GM18861 (cell line): ENCODE data around the gene PXK.

Experiments
- ATAC-seq: cut with Tn5 transposase; IDR thresholded peaks from one replicate; pipeline ENCODE4 v1.9.1; 2021; ENCODE audit not compliant: unreplicated experiment

The PXK gene

DNA sequence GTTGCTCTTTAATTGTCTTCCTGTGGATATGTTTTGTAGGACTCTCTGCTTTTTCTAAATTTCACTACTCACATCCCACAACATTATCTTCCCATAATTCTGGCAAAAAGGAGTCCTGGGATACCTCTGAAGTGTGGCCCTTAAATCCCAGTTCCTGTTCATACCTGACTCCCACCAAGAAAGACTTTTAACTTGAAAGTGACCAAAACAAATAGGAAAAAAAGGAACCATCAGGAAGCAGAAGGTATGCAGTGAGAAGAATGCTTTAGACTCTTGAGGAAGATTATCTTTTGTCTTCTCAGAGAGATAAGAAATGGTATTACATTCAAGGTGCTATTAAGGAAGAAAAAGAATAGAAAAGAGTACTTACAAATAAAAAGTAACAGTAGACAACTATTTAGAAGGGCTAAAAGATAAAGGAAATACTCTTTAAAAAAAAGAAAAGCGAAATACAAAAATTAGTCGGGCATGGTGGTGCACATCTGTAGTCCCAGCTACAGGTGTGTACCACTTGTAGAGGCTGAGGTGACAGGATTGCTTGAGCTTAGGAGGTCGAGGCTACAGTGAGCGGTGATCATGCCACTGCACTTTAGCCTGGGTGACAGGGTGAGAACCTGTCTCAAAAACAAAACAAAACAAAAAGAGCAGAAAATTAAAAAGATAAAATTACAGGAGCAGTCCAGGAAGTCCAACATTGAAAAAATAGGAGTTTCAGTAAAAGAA is 46.8 kb downstream of the PXK start:
- ATAC-seq, result no peak

DNA sequence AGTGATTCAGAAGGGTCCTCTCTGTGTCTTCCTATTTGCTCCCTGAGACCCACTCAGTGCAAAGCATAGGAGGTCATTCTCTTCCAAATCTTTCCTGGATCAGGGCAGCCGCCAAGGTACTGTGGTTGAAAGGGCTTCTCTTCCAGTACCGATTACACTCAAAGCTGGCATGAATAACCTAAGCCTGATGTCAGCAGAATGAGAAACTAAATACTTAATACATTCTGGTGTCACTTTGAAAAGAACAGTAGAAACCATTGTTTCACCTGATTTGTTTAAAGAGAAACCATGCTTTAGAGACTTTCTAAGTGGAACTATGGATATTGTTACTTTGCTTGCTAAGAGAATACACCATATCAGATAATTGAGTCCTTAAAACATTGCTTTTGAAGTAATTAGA is 50.8 kb downstream of the PXK start:
- no peak for ATAC-seq

DNA sequence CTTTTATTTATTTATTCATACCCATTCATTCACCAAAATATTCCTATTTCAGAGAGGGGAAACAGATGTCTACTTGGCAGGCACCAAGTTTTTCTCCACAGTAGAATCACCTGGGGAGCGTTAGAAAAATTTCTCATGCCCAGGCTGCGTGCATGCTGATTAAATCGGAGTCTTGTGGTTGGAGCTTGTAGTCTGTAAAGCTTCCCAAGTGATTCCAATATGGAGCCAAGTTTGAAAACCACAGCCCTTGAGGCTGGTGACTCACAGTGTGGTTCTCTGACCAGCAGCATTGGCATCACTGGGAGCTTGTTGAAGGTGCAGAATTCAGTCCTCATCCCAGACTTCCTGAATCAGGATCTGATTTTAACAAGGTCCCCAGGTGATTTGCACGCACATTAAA is 51.2 kb downstream of the PXK start:
- ATAC-seq, result no peak

DNA sequence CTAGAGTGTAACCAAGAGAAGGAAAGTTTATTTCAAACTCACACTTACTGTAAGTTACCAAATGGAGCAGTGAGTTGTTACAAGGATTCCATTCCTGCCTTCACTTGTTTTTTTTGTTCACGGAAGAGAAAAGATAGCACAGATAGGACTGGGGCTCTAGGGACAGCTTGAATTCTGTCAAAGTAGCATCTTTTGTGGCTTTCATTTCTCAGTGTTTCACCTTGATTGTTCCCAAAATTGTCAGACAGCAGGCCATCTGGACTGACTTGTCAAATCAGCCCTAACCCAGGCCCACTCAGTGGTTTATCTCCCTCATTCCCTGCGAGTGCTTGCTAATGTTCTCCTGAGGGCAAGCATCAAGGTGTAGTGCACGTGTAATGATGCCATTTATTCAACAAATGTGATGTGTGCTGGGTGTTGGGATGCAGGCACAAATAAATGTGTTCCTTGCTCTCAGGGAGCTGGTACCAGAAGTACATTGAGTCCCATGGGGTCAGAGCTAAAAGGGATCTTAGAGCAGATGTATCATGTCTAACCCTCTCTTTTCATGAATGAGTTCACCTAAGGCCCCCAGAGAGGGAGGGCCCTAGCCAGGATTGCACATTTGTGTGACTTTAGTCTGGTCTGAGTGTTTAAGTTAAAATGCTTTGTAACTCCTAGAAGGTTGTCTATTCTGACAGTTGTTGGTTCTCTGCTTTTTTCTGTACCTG is 51.8 kb downstream of the PXK start:
- ATAC-seq, result no peak

DNA sequence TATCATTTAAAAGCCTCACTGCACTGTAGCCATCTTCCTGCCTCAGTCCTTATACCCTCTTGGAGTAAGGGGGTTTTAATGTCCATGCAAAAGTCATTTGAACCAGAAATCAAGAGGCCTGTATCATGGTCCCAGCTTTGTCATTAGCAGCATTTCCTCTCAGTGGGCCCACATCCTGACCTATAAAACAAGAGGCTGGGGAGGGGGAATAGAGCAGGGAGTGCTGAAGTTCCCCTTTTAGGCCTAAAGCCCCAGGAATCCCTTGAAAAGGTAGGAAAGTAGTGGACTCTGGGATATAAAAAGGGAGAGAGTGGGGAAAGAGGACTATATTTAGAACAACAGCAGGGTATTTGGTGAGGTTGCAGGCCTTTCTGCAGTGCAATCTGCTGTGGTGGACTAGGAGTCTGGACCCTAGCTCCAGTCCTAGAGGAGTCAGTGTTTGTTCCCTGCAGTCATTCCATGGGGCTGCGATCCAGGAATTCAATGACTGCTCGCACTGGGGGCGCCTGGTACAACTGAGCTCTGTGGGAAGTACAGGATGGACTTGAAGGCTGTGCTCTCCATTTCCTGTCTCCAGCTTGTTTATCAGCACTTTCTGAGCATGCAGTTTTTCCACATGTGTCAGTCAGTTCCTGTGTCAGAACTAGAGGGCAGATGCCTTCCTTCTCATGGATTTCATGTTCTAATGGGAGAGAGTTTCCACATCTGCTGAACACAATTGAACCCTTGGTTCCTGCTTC is 54.1 kb downstream of the PXK start:
- no peak for ATAC-seq

DNA sequence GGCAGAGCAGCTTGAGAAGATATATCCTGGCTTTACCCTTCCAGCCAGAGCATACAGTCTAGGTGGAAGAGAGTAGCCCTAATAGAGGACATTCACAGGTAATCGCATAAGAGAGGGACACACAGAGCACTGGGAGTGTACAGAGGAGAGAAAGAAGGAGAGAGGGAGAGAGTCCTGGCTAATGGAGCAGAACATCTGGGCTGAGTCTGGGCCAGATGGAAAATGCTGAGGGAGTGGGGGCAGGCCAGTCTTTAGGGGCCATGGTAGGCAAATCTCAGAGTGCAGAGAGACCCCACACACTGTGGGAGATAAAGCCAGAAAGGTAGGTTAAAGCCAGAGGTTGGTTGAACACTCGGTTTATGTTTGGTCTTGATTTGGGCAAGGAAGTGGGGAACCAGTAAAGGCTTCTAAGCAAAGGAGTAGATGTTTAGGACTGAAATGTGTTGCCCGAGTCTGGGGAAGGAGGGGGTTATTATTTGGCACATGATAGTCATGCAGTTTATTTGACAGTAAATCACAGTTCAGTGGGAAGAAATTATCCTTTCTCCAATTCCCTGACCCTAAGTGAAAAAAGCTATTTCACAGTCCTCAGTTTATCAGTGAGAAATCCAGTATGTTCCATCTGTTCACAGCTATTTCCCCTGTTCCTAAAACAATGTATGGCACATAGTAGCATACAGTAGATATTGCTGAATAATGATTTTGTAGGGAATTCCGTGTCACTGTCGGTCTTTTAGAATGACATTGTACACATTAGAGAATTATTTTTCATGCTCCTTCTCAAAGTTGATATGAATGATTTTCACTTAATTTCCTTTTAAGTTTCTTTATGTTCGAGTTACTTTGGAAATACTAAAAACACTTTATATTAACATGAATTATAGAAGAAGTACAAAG is 55.2 kb downstream of the PXK start:
- ATAC-seq, result no peak

DNA sequence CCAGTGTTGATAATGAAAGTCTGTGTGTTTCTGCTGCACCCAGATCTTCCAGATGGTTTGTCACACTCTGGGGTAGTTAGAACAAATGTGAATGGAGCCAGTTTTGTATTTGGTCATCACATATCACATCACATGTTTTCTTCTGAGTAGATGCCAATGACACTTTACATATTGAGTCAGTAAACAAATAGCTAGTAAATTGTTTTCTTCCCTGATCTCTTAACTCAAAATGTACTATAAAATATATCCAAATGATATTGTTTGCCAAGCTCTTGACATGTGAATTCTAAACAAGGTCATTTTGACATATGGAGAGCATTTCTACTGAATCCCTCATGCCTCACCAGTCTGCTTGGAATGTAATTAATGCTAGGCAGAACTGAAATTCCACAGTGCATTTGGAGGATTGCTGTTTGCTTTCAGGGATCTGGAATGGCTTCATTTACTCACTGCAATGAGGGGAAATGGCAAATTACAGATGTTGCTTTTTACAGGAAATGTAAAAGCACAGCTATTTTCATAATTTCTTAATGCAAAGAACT is 55.9 kb downstream of the PXK start:
- no peak for ATAC-seq

DNA sequence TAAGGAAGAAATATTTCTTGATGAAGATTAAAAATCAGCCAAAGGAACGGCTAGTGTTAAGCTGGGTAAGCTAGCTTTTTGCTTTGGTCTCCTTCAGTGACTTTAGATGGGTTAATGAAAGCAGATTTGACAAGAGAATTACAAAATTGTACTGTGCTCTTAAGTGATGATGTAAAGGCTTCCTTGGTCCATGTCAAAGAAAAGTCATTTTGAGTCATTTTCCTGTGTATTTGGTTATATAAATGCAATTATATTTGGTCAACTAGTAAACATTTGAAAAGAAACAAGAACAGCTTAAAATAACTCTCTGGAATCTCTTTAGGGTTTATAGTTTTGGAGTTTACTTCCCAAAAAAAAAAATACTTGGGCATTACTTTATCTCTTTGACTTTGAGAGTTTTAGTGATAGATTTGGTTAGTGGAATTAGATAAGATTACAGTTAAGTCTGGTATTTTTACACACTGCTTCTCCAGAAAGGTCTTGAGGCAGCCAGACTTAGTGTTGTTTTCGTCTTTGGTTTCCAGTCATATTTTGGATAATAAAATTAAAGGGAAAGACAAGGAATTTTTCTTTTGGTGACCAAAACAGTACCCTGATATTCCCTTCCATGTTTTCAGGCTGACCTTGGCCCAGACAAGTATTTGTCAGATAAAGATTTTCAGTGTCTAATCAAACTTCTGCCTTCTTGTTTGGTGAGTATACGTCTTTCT is 58.6 kb downstream of the PXK start:
- no peak for ATAC-seq

DNA sequence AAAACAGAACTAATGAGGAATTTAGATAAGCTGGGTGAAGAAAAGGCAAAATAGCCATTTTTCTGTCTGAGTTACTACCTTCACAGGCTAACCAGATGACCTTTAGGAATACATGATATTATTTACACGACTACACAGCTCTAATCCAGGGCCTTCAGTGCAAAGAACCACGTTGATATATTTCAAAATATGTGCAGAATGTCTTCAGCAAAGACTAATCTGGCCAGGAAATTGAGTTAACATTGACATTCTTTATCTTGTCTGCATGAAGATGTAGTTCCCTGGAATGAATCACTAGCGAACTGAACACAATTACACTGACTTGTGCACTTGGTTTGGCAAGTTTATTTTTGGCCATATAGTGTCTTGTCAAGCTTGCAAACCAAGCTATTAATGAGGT is 59.5 kb downstream of the PXK start:
- no peak for ATAC-seq

DNA sequence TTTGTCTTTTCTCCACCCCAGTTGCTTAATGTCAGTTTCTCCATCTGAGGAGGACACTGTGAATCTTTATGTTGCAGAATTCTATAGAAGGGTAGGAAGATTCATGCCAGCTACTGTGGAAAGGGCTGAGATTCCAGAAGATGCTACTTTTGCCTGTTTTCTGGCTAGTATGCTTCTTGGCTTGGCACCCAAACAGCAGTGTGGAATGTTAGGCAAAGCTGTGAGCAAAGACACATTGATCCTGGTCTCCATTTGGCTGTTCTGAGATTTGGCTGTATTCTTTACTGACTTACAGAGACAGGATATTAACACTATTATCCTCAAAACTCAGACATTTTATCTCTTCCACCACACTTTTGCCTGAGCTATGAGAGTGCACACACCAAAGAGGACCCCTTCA is 61.6 kb downstream of the PXK start:
- ATAC-seq, result no peak

DNA sequence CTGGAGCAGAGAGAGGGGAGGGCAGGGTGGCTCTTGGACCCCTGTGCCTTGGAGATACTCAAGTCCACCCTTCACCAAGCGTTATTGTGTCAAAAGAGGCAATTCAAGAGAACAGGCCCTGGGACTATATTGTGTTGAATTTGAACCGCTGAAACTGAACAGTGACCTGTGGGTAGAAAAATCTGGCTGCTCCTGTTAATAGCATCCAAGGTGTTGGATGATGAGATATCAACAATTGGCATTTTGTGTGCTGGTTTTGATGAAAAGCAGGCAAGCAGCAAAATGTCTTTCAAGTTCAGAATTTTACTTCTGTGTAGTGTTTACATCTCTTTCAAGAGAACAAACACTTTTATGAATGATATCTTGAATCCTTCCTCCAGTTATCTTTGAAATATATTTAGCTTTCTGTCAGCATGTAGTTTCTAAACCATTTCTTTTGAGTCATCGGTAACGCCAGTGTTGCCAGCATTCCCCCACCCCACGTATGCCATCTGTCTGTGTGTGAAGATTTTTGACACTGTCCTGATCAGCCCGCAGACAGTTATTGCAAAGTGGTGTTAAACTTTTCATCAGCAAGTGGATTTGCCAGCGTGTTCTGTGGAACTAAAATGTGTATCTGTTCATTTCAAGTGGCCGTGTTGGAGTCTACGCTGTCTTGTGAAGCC is 66.1 kb downstream of the PXK start:
- no peak for ATAC-seq

DNA sequence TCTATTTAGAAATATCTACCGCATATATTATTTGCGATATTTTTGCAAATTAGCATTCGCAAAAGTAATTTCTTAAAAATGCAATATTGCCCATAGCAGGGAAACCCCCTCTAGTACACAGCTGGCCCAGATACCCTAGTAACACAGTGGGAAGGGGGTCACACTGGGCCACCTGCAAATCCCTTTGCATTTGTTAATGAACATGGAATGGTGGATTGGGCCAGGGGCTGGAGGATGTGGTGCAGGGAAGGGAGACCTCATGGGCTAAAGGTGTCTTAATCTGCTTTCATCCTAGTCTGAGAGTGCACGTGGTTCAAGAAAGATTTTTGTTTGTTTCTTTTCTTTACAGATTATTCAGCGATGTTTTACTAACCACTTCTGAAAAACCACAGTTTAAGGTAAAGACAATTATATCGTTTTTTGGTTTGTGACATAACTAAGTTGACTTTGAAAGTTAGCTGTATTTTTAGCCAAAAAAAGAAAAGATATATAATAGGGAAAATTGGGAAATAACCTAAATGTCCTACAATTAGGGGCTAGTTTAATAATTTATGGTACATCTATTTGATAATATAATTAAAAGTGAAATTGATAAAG is 70.9 kb downstream of the PXK start:
- ATAC-seq, result no peak

DNA sequence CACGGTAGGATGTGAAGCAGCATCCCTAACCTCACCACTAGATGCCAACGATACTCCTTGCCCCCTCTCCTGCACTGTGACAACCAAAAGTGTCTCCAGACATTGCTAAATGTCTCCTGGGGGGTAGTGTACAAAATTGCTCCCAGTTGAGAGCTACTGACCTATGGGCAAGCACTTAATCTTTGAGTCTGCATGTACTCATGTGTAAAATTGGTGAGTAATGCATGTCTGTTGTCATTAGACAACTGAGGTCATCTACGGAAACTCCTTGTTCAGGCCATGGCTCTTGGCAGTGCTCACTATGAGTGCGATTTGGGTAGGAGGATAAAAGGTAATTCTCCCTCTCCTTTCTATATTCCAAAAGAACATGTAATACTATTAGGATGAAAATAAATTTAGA is 71.7 kb downstream of the PXK start:
- no peak for ATAC-seq

DNA sequence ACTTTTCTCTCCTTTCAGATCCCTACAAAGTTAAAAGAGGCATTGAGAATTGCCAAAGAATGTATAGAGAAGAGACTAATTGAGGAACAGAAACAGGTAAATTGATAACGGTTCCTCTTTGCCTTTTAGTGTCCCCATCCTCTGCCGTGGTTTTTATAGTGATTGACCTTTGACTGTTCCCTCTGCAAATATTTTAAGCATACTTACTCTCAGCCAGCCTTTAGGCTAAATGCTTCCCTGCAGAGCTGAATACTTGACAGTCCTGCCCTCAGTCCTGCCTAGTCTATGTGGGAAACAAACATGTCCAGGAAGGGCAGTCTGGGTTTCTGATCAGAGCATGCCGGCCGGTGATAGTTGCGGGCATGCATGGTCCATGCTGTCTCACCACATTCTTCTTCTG is 76.2 kb downstream of the PXK start:
- ATAC-seq, result no peak

DNA sequence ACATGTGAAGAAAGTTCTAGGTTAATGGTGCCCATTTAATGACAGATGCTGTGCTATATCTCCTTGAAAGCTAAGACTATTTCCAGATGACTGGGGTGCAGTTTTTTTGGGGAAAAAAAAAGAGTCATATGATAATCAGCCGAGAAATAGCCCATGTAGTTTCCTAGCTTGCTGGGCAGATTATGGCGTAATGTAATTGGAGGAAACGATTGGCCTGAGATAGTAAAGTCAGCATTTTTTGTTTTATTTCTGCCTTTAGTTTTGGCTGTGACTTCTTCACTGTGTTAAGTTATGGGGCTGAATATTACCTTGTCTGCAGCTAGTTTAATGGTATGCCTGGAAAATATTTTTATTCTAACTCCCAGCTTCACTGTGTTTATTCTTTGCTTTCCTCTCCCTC is 77.0 kb downstream of the PXK start:
- no peak for ATAC-seq

DNA sequence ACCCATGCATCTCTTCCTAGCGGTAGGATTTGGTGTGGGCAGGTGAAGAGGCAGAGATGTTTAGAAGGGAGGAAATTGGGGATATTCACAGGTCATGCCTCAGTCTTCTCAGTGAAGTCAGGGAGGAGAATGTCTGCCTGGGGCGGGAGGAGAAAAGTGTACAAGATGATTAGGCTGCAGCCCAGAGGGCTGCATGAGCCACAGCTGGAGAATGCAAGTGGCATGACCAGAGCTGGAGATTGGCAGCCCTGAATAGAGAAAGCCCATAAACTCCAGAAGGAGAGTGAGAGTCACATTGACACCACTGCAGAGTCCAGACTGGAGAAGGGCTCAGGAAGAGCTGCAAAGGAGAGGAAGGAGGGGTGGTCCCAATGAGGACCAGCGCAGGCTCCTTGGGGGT is 78.3 kb downstream of the PXK start:
- no peak for ATAC-seq

DNA sequence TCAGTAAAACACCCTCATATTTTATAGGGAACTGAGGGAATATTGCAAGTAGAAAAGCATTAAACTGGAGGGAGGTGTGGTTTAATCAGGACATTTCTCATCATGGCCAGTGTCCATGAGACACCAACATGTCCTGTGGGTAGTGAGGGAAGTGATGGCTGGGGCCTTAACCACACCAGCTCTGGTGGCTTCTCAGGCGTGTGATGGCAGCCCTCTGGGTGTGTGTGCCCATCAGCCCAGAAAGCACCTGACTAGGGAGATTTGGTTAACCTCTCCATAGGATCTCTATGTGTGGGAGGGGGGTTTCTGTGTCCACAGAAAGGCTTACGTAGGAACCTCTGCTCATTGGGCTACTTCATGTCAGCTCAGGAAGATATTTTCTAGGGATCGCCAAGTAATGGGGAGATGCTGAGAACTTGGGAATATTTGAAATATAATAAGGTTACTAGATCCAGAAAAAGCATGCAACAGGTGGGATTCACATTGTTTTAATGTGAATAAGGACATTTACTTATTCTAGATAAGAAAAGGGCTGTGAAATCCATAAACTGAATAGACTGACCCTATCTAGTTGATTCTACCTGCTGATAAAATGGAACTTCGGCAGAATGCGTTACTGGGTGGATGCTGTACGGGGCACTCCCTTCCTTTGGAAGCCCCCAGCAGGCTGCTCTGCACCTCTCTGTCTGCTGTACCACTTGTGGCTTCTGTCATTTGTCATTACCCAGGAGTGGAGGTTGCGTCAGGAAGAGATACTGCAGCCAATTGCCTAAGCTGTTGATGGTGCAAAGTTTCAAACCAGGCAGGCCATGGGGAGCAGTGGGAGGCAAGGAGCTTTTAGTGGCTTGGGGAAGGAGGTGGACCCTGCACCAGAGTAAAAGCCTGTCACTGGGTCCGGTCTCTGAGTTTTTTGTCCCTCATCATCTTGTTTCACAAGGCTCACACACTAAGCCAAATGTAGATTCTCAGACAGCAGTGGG is 79.4 kb downstream of the PXK start:
- no peak for ATAC-seq

DNA sequence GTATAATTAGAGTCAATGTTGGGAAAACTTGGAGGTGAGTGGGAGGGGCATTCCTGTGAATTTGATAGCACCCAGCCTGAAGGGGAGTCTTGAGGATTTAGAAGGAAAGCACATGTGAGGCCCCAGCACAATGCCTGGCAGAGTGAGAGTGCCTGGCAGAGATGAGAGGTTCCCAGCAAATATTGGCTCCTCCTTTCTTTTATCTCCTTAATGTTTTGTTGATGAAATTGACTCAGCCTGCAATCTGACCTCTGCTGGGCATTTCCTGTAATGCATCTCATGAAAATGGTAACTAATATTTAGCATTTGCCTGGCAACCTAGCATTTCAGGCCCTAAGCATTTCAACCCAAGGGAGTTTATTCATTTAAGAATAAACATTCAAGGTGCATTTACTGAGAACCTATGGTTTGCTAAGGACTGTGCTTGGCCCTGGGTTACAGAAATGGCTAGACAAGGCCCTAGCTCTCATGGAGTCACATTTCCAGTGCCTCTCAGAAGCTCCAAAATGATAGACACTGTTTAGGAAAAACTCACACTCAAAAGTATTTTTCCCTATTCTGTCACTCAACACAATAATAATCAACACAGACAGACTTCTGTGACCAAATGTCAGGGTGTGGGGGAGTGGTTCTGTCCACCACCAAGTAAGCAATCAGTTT is 82.0 kb downstream of the PXK start:
- no peak for ATAC-seq
